Upper lobe of left lung (tissue), 6 donors: ENCODE results near the gene CNTRL. TPM values are rescaled to one million over a fixed set of nuclear protein-coding genes. Genes with fewer than 3 reads are reported as not detected.

Experiments
- ATAC-seq, 2 donors: fragments of 200-7000 bp; cut with Tn5 transposase; one replicate each; pipeline ENCODE4 v1.9.1; 2022; ENCODE audit warnings: mild to moderate bottlenecking in 2 of 2, moderate library complexity in 2 of 2; ENCODE audit not compliant: low FRiP score in 2 of 2
- DNase-seq, 2 donors: peaks; one replicate each; pipeline ENCODE4 v3.0.0-alpha.2; 2019 to 2020
- H3K27ac ChIP-seq, 4 donors: fragments of 200-600 bp; sonication (generic); one replicate each; pipeline ENCODE4 v1.5.1; 2016 to 2019
- H3K27me3 ChIP-seq, 4 donors: fragments of 200-600 bp; sonication (generic); one replicate each; pipeline ENCODE4 v1.5.1; 2017 to 2019
- H3K36me3 ChIP-seq, 4 donors: fragments of 200-600 bp; sonication (generic); one replicate each; pipeline ENCODE4 v1.5.1; 2016 to 2019
- H3K4me1 ChIP-seq, 4 donors: fragments of 200-600 bp; sonication (generic); one replicate each; pipeline ENCODE4 v1.5.1; 2018 to 2019
- H3K4me3 ChIP-seq, 4 donors: fragments of 200-600 bp; sonication (generic); one replicate each; pipeline ENCODE4 v1.5.1; 2017 to 2019; ENCODE audit warnings: mild to moderate bottlenecking in 2 of 4, moderate library complexity in 1 of 4
- H3K9me3 ChIP-seq, 4 donors: fragments of 200-600 bp; sonication (generic); one replicate each; pipeline ENCODE4 v1.5.1; 2018 to 2019
- EP300 ChIP-seq, 4 donors: sonication (generic); formaldehyde crosslinking; IDR thresholded peaks; one replicate each; pipeline ENCODE4 v1.5.1; 2017; ENCODE audit warnings: antibody characterized with exemption in 4 of 4, control low read depth in 2 of 4
- POLR2A ChIP-seq, 4 donors: fragments of 450-650 bp; IDR thresholded peaks; one replicate each; pipeline ENCODE4 v1.5.1; 2016 to 2017; ENCODE audit warnings: antibody characterized with exemption in 4 of 4, mild to moderate bottlenecking in 2 of 4
- POLR2AphosphoS5 ChIP-seq, 2 donors: sonication (generic); formaldehyde crosslinking; IDR thresholded peaks; one replicate each; pipeline ENCODE4 v1.5.1; 2017; ENCODE audit warnings: antibody characterized with exemption in 2 of 2
- WGBS, 2 donors: methylation state at CpG; one replicate each; pipeline ENCODE4 v1.1.5; 2017 to 2018; 5-methylcytosine and 5-hydroxymethylcytosine counted together
- total RNA-seq, 6 donors: library from RNA; depleted of rRNA in 4 of 6; stranded (reverse); fragments of >200 nt in 4 of 6; gene quantifications; one replicate each; pipeline versions ENCODE4 v1.1.0 to v1.2.1, GENCODE V29; 2016 to 2021
- TF ChIP-seq, protein P1 (sequence below), 6 experiments: fragments of 450-650 bp in 4 of 6; fragments of 200-600 bp in 2 of 6; sonication (generic) in 2 of 6; IDR thresholded peaks; one replicate each; pipeline ENCODE4 v1.5.1; 2016 to 2019; ENCODE audit warnings: antibody characterized with exemption in 6 of 6
- donor health status: DM: no; HTN: no; CAD: no; lungs with moderate emphysema.
- donor health status: DM: no; HTN: yes; CAD: no; lungs with severe emphysema.

The CNTRL gene
- total RNA-seq, 6 donors from 2014 or later: 16.1 to 52.4 (median 20.4) TPM

DNA sequence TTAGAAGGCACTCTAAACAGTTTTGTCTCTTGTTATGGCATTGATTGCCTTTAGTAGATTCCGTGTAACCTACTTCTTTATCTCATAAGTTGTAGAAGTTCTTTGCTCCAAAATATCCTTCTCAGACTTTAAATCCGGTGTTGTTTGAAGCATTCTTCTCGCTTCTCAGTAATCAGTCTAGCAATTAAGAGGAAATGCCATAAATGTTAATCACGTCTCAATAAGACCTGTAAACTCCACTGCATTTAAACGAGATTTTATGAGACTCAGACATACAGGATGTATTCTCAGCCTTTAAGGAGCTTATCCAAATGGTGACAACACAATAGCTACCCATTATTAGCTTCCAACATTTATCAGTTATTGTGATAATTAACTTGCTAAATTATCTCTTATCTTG lies 16.9 kb upstream of the CNTRL start:
- DNase-seq (no peak), ATAC-seq (no peak)
- Histone ChIP-seq H3K36me3 (no peaks in the 10 kb centered on the region), H3K4me3 (no peak overlapping the region), H3K27ac (no peak overlapping the region), H3K4me1 (no peaks in the 10 kb centered on the region), H3K9me3 (no peaks in the 10 kb centered on the region), H3K27me3 (no peaks in the 10 kb centered on the region)
- TF ChIP-seq EP300 (IDR thresholded peaks at IDR 0.05) (no peak), POLR2A (IDR thresholded peaks at IDR 0.05) (no peak)
- TF ChIP-seq, protein P1, sequence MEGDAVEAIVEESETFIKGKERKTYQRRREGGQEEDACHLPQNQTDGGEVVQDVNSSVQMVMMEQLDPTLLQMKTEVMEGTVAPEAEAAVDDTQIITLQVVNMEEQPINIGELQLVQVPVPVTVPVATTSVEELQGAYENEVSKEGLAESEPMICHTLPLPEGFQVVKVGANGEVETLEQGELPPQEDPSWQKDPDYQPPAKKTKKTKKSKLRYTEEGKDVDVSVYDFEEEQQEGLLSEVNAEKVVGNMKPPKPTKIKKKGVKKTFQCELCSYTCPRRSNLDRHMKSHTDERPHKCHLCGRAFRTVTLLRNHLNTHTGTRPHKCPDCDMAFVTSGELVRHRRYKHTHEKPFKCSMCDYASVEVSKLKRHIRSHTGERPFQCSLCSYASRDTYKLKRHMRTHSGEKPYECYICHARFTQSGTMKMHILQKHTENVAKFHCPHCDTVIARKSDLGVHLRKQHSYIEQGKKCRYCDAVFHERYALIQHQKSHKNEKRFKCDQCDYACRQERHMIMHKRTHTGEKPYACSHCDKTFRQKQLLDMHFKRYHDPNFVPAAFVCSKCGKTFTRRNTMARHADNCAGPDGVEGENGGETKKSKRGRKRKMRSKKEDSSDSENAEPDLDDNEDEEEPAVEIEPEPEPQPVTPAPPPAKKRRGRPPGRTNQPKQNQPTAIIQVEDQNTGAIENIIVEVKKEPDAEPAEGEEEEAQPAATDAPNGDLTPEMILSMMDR (IDR thresholded peaks at IDR 0.05): no peak
- 87 to 90% methylated on average over 5 of the region's 5 CpGs for WGBS, 2 donors

DNA sequence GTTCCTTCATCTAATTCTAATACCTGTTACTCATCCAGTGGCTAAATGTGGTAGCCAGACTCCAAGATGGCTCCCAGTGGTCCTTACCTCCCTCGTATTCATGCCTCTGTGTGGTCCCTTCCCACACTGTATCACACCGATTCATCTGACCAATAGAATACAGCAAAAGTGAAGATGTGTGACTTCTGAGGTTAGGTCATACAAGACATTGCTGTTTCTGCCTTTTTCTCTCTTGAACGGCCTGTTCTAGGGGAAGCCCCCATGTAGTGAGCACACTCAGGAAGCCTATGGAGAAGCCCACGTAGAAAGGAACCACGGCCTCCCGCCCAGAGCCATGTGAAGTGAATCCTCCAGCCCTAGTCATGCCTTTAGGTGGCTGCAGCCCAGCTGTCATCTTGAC lies 15.2 kb upstream of the CNTRL start:
- no peak for TF ChIP-seq POLR2A (IDR thresholded peaks at IDR 0.05)
- TF ChIP-seq, protein P1 (IDR thresholded peaks at IDR 0.05): no peak
- TF ChIP-seq EP300 (IDR thresholded peaks at IDR 0.05): no peak
- no peak for TF ChIP-seq POLR2AphosphoS5 (IDR thresholded peaks at IDR 0.05)
- Histone ChIP-seq H3K27ac (no peak overlapping the region), H3K27me3 (no peaks in the 10 kb centered on the region), H3K4me3 (no peak overlapping the region), H3K4me1 (no peaks in the 10 kb centered on the region), H3K9me3 (no peaks in the 10 kb centered on the region), H3K36me3 (no peaks in the 10 kb centered on the region)
- DNase-seq (no peak), ATAC-seq (no peak)
- WGBS, 2 donors: 80 to 83% methylated on average over 5 to 6 of the region's 6 CpGs

DNA sequence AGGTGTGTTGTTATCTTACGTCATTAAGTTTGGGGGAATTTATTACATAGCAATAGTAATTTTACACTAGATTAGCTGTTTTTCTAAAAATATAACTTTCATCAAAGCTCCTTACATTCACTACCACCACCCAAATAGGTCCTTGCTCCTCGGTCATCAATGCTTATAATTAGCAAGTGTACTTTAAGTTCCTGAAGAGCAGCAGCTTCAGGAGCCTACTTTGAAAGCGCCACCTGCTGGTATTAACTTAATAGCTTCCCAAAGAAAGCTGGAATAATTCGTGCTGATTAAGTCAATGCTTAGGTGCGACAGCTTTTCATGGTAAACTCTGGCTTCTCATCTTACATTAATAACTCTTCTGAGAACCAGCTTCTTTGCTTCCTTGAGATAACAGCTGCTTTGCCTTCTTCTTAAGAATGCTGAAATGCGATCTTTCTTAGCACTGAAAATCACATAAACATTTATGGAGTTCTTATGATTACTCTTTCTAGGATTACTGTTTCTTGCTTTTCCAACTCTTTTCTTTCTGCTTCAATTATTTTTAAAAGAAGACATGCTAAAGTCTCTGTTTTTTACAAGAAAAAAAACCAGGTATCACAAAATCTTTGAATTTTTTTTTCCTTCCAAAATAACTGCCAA lies 14.6 kb upstream of the CNTRL start:
- Histone ChIP-seq H3K4me3 (no peak overlapping the region), H3K4me1 (no peaks in the 10 kb centered on the region), H3K9me3 (no peaks in the 10 kb centered on the region), H3K27me3 (no peaks in the 10 kb centered on the region), H3K27ac (no peak overlapping the region), H3K36me3 (no peaks in the 10 kb centered on the region)
- DNase-seq: no peak
- WGBS, 2 donors: 20 to 24% methylated on average over 6 of the region's 6 CpGs
- ATAC-seq: peak in 1 of 2 donors; percentile 73
- TF ChIP-seq, protein P1 (IDR thresholded peaks at IDR 0.05): peak; percentile 53 to 80 (median 64)
- no peak for TF ChIP-seq POLR2A (IDR thresholded peaks at IDR 0.05)
- no peak for TF ChIP-seq POLR2AphosphoS5 (IDR thresholded peaks at IDR 0.05)
- TF ChIP-seq EP300 (IDR thresholded peaks at IDR 0.05): no peak

DNA sequence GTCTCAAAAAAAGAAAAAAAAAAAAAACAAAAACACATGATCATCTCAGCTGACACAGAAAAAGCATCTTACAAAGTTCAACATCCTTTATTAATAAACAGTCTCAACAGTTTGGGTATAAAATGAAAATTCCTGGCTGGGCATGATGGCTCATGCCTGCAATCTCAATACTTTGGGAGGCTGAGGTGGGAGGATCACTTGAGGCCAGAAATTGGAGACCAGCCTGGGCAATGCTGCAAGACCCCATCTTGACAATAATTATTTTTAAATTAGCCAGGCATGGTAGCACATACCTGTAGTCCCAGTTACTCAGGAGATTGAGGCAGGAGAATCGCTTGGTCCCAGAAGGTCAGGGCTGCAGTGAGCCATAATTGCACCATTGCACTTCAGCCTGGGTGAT lies 7.9 kb upstream of the CNTRL start:
- H3K9me3 ChIP-seq: no peaks in the 10 kb centered on the region
- no peak for DNase-seq
- WGBS, 2 donors: 100% methylated on average over 1 of the region's 1 CpG
- no peaks in the 10 kb centered on the region for H3K36me3 ChIP-seq
- H3K27me3 ChIP-seq: no peaks in the 10 kb centered on the region
- TF ChIP-seq POLR2A (IDR thresholded peaks at IDR 0.05): no peak
- TF ChIP-seq, protein P1 (IDR thresholded peaks at IDR 0.05): no peak
- TF ChIP-seq EP300 (IDR thresholded peaks at IDR 0.05): no peak
- no peak for TF ChIP-seq POLR2AphosphoS5 (IDR thresholded peaks at IDR 0.05)
- H3K4me3 ChIP-seq: no peak overlapping the region
- no peak overlapping the region for H3K27ac ChIP-seq
- no peak for ATAC-seq
- peaks cover 0 to 3% (median 0%) of the 10 kb centered on the region in 4 donors for H3K4me1 ChIP-seq

DNA sequence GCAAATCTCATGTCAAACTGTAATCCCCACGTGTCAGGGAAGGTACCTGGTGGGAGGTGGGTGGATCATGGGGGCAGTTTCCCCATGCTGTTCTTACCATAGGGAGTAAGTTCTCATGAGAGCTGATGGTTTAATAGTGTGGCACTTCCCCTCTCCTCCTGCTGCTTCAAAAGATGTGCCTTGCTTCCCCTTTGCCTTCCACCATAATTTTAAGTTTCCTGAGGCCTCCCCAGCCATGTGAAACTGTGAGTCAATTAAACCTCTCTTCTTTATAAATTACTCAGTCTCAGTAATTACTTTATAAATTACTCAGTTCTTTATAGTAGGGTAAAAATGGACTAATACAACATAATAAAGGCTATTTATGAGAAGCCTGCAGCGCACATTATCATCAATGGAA lies 7.1 kb upstream of the CNTRL start:
- TF ChIP-seq EP300 (IDR thresholded peaks at IDR 0.05) (no peak), POLR2AphosphoS5 (IDR thresholded peaks at IDR 0.05) (no peak)
- TF ChIP-seq, protein P1 (IDR thresholded peaks at IDR 0.05): no peak
- no peak for ATAC-seq
- no peaks in the 10 kb centered on the region for H3K36me3 ChIP-seq
- WGBS, 2 donors: 77% methylated on average over 2 of the region's 2 CpGs
- no peak overlapping the region for H3K4me3 ChIP-seq
- H3K27me3 ChIP-seq: no peaks in the 10 kb centered on the region
- H3K4me1 ChIP-seq: peaks cover 3 to 6% (median 4%) of the 10 kb centered on the region in 4 donors
- no peak for DNase-seq
- no peak overlapping the region for H3K27ac ChIP-seq
- no peaks in the 10 kb centered on the region for H3K9me3 ChIP-seq
